Mesodermal cell (in vitro differentiated cells): Measurements from ENCODE around the gene EFR3B.

Source experiments
- H3K27ac ChIP-seq: 2 replicates; pipeline ENCODE4 v1.7.0; 2013; ENCODE audit warnings: mild to moderate bottlenecking, low read depth, low read length, moderate library complexity; ENCODE audit not compliant: severe bottlenecking
- H3K36me3 ChIP-seq: 2 replicates; pipeline ENCODE4 v1.7.1; 2013; ENCODE audit warnings: mild to moderate bottlenecking, low read length, moderate library complexity; ENCODE audit not compliant: control insufficient read depth, insufficient read depth
- H3K4me1 ChIP-seq: one replicate; pipeline ENCODE4 v1.7.1; 2013; ENCODE audit warnings: mild to moderate bottlenecking, low read length; ENCODE audit not compliant: insufficient read depth, control insufficient read depth, poor library complexity, severe bottlenecking
- H3K4me3 ChIP-seq: 2 replicates; pipeline ENCODE4 v1.7.0; 2013; ENCODE audit warnings: low read length, control low read depth, mild to moderate bottlenecking; ENCODE audit not compliant: insufficient read depth, poor library complexity, severe bottlenecking; ENCODE audit errors: extremely low read depth
- H3K9me3 ChIP-seq: 2 replicates; pipeline ENCODE4 v1.7.1; 2013; ENCODE audit warnings: mild to moderate bottlenecking, low read length, moderate library complexity; ENCODE audit not compliant: control insufficient read depth
- WGBS, 2 experiments: methylation state at CpG; one replicate each; pipeline ENCODE4 v1.1.5; 2013; ENCODE audit warnings: missing lambda C conversion rate in 2 of 2; ENCODE audit not compliant: insufficient coverage in 2 of 2; 5-methylcytosine and 5-hydroxymethylcytosine counted together

Gene EFR3B

DNA sequence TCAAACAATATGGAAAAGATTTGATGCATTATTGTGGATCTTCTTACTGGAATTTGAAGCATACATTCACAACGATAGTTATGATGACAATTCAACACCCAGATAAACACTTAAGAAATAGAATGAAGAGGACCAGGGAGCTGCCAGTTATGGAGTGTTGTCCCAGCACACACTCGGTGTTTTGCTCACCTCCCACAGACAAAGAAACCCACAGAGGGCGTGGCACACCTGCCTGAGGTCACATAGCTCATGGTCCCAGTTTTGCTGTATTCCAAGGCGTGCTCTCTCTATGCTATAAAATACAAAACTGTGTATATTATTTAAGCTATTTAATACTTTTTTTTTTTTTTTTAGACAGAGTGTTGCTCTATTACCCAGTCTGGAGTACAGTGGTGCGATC is 31.1 kb downstream of the EFR3B start:
- WGBS, 2 experiments, result 100% methylated on average over 1 of the region's 5 CpGs; no CpG with 5 or more reads in 1 of the 2 experiments

DNA sequence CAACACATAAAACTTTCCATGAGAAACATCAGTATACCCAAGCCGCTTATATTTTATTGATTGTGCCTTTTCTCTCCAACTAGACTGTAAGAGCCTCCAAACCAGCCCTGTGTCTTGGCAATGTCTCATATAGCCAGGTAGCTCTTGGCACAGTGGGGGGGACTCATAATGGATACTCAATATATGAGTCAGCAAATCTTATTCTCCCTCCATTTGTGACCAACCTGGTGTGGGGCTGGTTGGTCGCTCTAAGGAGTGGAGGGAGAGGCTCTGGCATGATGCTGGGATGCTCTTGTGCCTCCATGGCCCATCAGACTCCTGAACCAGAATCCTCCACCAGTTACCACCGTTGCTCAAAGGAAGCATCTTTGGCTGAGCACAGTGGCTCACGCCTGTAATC is 32.0 kb downstream of the EFR3B start:
- Histone ChIP-seq H3K4me3 (no peak overlapping the region), H3K27ac (no peak overlapping the region)

More for the DNA sequence above, 31.1 kb downstream of the EFR3B start:
- Histone ChIP-seq H3K27ac (no peak overlapping the region), H3K4me1 (peaks cover 4% of the 10 kb centered on the region), H3K36me3 (peaks cover 3% of the 10 kb centered on the region), H3K4me3 (no peak overlapping the region), H3K9me3 (no peaks in the 10 kb centered on the region)

DNA sequence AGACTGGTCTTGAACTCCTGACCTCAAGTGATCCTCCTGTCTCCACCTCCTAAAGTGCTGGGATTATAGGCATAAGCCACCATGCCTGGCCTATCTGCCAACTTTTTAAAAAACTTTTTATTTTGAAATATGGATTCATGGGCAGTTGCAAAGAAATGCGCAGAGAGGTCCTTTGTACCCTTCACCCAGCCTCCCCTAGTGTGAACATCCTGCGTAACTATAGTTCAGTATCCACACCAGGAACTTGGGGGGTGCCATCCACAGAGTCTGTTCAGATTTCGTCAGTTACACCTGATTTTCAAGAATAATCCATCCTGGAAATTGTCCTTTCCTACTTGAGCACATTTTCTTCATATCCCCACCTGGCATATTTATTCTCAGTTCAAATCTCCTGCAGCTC is 33.0 kb downstream of the EFR3B start:
- Histone ChIP-seq H3K4me1 (peaks cover 7% of the 10 kb centered on the region), H3K36me3 (peaks cover 3% of the 10 kb centered on the region), H3K27ac (no peak overlapping the region), H3K9me3 (no peaks in the 10 kb centered on the region), H3K4me3 (no peak overlapping the region)
- WGBS, 2 experiments, result 93 to 100% methylated on average over 2 to 3 of the region's 3 CpGs

More for the DNA sequence above, 32.0 kb downstream of the EFR3B start:
- Histone ChIP-seq H3K36me3 (peaks cover 3% of the 10 kb centered on the region), H3K4me1 (peaks cover 7% of the 10 kb centered on the region), H3K9me3 (no peaks in the 10 kb centered on the region)
- WGBS, 2 experiments, result 92 to 94% methylated on average over 2 to 3 of the region's 4 CpGs

DNA sequence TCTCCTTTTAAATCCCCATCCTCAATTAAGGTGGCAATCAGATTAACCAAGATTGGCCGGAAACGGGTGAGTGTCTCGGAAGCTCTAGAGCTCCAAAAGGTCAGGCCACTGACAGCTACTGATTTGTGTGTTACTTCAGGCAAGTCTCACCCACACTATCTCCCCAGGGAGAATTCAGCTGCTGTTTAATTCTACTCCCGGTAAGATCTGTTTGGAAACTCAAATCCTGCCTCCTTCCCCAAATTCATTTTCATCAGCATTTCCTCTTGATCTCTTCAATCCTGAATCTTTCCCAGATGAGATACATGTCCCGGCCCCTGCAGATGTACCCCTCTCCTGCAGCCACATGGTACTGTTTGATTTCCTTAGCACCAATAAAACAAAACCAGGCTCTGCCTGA is 34.9 kb downstream of the EFR3B start:
- no peak overlapping the region for H3K4me3 ChIP-seq
- H3K27ac ChIP-seq, result no peak overlapping the region
- H3K36me3 ChIP-seq, result peaks cover 3% of the 10 kb centered on the region
- WGBS, 2 experiments, result 77 to 81% methylated on average over 5 of the region's 5 CpGs
- H3K9me3 ChIP-seq, result no peaks in the 10 kb centered on the region
- peaks cover 7% of the 10 kb centered on the region for H3K4me1 ChIP-seq

DNA sequence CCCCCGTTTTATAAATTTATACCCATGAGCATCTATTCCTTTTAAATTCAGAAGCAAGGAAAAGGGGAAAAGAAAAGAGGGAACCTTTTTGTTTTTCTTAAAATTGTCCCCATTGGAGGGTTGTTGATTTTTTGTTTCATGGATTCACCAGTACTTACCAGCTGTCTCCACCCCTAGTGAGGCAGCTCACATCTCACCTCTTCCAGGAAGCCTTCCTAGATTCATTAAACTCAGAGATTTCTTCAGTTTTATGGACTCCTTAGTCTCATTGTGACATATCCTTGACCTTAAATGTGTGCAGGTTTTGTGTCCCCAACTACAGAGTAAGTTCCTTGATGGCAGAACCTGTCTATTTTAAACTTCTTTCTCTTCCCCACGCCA is 35.9 kb downstream of the EFR3B start:
- Histone ChIP-seq H3K27ac (no peak overlapping the region), H3K36me3 (peaks cover 3% of the 10 kb centered on the region), H3K4me3 (no peak overlapping the region), H3K9me3 (no peaks in the 10 kb centered on the region), H3K4me1 (peaks cover 7% of the 10 kb centered on the region)
- 100% methylated on average over 1 of the region's 2 CpGs for WGBS, 2 experiments

DNA sequence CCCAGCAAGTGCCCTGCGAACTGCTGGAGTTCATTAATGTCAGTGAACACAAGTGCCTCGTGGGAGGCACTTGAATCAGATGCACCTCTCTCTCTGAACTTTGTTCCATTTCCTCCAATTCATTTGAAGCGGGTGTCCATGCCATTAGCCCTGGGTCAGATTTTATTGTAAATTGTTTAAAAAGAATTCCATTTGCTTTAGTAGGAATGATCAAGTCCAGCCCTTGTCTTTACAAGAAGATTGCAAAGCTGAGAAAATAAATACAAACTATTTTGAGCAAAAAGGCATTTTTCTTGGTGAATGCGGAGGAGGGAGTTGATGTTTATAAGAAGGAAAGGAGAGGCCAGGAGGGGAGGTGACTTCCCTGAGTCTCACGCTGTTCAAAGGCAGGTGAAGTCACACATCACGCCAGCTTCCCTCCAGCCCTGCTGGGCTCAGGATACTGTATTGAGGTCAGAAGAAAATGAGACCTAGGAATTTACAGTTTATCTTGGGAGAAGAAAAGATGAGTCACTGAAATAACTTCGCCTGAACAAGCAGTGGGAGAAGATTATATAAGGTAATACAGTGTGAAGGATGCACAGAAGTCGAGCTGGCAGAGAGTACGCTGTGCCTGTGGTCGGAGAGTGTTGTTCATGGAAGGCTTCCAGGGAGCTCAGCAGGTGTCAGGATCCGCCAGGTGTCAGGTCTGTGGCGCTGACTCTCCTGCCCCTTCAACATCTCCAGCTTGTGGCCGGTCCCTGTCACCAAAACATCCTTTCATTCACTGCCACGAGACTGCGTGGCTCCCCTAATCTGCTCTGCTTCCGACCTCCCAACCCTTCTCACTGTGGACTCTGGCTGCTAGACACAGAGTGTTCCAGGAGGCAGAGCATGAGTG is 36.5 kb downstream of the EFR3B start:
- no peak overlapping the region for H3K27ac ChIP-seq
- no peaks in the 10 kb centered on the region for H3K9me3 ChIP-seq
- H3K4me1 ChIP-seq, result peaks cover 7% of the 10 kb centered on the region
- no peak overlapping the region for H3K4me3 ChIP-seq
- H3K36me3 ChIP-seq, result peaks cover 3% of the 10 kb centered on the region
- WGBS, 2 experiments, result 75 to 79% methylated on average over 12 to 13 of the region's 16 CpGs

GRCh38 chr2:25079050-25079635 is 37.3 kb downstream of the EFR3B start:
- WGBS, 2 experiments, result 91 to 100% methylated on average over 1 to 2 of the region's 3 CpGs
- no peak overlapping the region for H3K27ac ChIP-seq

GRCh38 chr2:25081237-25081790 is 39.4 kb downstream of the EFR3B start:
- no peaks in the 10 kb centered on the region for H3K36me3 ChIP-seq
- no peaks in the 10 kb centered on the region for H3K9me3 ChIP-seq
- no peak overlapping the region for H3K4me3 ChIP-seq
- peaks cover 7% of the 10 kb centered on the region for H3K4me1 ChIP-seq
- no peak overlapping the region for H3K27ac ChIP-seq
- 92 to 95% methylated on average over 6 to 8 of the region's 9 CpGs for WGBS, 2 experiments

More at GRCh38 chr2:25079050-25079635, 37.3 kb downstream of the EFR3B start:
- no peak overlapping the region for H3K4me3 ChIP-seq
- H3K9me3 ChIP-seq, result no peaks in the 10 kb centered on the region
- H3K4me1 ChIP-seq, result peaks cover 7% of the 10 kb centered on the region
- no peaks in the 10 kb centered on the region for H3K36me3 ChIP-seq

GRCh38 chr2:25082002-25082622 is 40.2 kb downstream of the EFR3B start:
- Histone ChIP-seq H3K4me3 (no peak overlapping the region), H3K9me3 (no peaks in the 10 kb centered on the region), H3K4me1 (peaks cover 7% of the 10 kb centered on the region), H3K27ac (no peak overlapping the region), H3K36me3 (no peaks in the 10 kb centered on the region)
- 89 to 94% methylated on average over 5 to 6 of the region's 6 CpGs for WGBS, 2 experiments

DNA sequence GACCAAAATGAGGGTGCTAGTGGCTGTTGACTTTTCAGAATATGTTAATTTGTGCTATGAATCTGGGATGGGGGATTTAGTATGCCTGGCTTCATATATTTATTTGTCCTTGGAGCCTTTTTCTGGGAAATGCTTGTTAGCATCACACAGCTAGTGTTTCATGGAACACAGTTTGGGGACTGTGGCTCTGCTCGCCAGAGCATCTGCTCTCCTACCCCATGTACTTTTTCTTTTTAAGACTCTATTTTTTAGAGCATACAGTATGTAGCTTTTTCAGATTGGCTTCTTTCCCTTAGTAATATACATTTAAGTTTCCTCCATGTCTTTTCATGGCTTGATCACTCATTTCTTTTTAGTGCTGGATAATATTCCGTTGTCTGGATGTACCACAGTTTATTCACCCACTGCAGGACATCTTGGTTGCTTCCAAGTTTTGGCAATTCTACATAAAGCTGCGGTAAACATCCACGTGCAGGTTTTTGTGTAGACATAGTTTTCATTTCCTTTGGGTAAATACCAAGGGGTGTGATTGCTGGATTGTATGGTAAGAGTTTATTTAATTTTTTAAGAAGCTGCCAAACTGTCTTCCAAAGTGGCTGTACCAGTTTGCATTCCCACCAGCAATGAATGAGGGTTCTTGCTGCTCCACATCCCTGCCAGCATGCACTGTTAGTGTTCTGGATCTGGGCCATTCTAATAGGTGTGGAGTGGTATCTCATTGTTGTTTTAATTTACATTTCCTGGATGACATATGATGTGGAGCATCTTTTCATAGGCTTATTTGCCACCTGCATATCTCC is 44.1 kb downstream of the EFR3B start:
- no peak overlapping the region for H3K27ac ChIP-seq
- WGBS, 2 experiments, result 95 to 100% methylated on average over 3 to 4 of the region's 4 CpGs
- H3K4me1 ChIP-seq, result no peaks in the 10 kb centered on the region
- H3K4me3 ChIP-seq, result no peak overlapping the region
- no peaks in the 10 kb centered on the region for H3K9me3 ChIP-seq
- no peaks in the 10 kb centered on the region for H3K36me3 ChIP-seq
